A549 (cell line): Measurements from ENCODE around the gene POLR3GL. TPM values are rescaled to one million over a fixed set of nuclear protein-coding genes. Genes with fewer than 3 reads are reported as not detected.

Experiments used
- ATAC-seq, 2 experiments: fragments of 200-7000 bp in 1 of 2; fragments of >200 bp in 1 of 2; cut with Nextera tagmentation in 1 of 2; cut with Tn5 transposase in 1 of 2; 3 replicates each; pipeline versions ENCODE4 v1.8.0 to v1.9.1; 2018 to 2020; ENCODE audit warnings: mild to moderate bottlenecking in 1 of 2, moderate library complexity in 1 of 2
- CTCF ChIA-PET: fragments of 300-600 bp; sonication (Branson Sonifier 250); formaldehyde crosslinking; extraction: SDS; loops from one replicate; lab custom pipeline; 2021; ENCODE audit warnings: antibody characterized with exemption, inconsistent platforms; lab: Yijun Ruan, JAX
- POLR2A ChIA-PET: fragments of 350-600 bp; formaldehyde crosslinking; extraction: SDS; loops from one replicate; lab custom pipeline; 2021; ENCODE audit warnings: antibody characterized with exemption, inconsistent platforms; lab: Yijun Ruan, JAX
- DNase-seq, 2 experiments: peaks; one replicate each; pipeline versions ENCODE4 v3.0.0 to v3.0.0-alpha.2; 2011 to 2016; ENCODE audit warnings: low read depth in 1 of 2, low spot score in 1 of 2
- FAIRE-seq: peaks from 2 replicates; lab custom pipeline; 2011; peaks lifted over from hg19 to GRCh38; lab: Jason Lieb, UNC
- H3K27ac ChIP-seq, 2 experiments: fragments of >200 bp; sonication (Bioruptor Twin); formaldehyde crosslinking; 3 replicates each; pipeline ENCODE4 v1.5.1; 2016 to 2017
- H3K4me1 ChIP-seq: fragments of >200 bp; sonication (Bioruptor Twin); formaldehyde crosslinking; 3 replicates; pipeline ENCODE4 v1.6.1; 2016
- H3K4me2 ChIP-seq: fragments of >200 bp; sonication (Bioruptor Twin); formaldehyde crosslinking; 3 replicates; pipeline ENCODE4 v1.6.1; 2016
- H3K4me3 ChIP-seq: fragments of >200 bp; sonication (Bioruptor Twin); formaldehyde crosslinking; 3 replicates; pipeline ENCODE4 v1.5.1; 2016
- H3K9me3 ChIP-seq: fragments of >200 bp; sonication (Bioruptor Twin); formaldehyde crosslinking; 3 replicates; pipeline ENCODE4 v1.6.1; 2016
- CBX8 ChIP-seq: fragments of 200-600 bp; sonication (generic); IDR thresholded peaks from 2 replicates; pipeline ENCODE4 v1.6.1; 2016
- CEBPB ChIP-seq, 2 experiments: fragments of >200 bp in 1 of 2; sonication (Bioruptor Twin) in 1 of 2; formaldehyde crosslinking in 1 of 2; IDR thresholded peaks; 2 replicates each; pipeline ENCODE4 v1.6.1; 2012 to 2016
- E2F6 ChIP-seq: IDR thresholded peaks from 2 replicates; pipeline ENCODE4 v1.6.1; 2012; ENCODE audit warnings: low read depth, borderline replicate concordance
- EHF ChIP-seq: fragments of 250-450 bp; sonication (Bioruptor Pico); IDR thresholded peaks from 2 replicates; pipeline ENCODE4 v1.5.0; 2020; ENCODE audit warnings: mild to moderate bottlenecking
- HES2 ChIP-seq: fragments of >200 bp; sonication (Bioruptor Twin); formaldehyde crosslinking; IDR thresholded peaks from 2 replicates; pipeline ENCODE4 v1.6.1; 2016
- HMGXB4 ChIP-seq: fragments of 250-450 bp; sonication (Bioruptor Pico); IDR thresholded peaks from 2 replicates; pipeline ENCODE4 v1.5.0; 2021; ENCODE audit warnings: mild to moderate bottlenecking, moderate library complexity, borderline replicate concordance
- HOXB13 ChIP-seq: fragments of 250-450 bp; sonication (Bioruptor Pico); IDR thresholded peaks from 2 replicates; pipeline ENCODE4 v1.5.0; 2020; ENCODE audit warnings: low read depth, mild to moderate bottlenecking, moderate library complexity
- JUNB ChIP-seq: fragments of >200 bp; sonication (Bioruptor Twin); formaldehyde crosslinking; IDR thresholded peaks from 2 replicates; pipeline ENCODE4 v1.6.1; 2016
- KDM1A ChIP-seq: fragments of 200-600 bp; sonication (generic); IDR thresholded peaks from 2 replicates; pipeline ENCODE4 v1.6.1; 2016; ENCODE audit warnings: low read depth, mild to moderate bottlenecking
- KDM5A ChIP-seq: fragments of 200-600 bp; sonication (generic); IDR thresholded peaks from 2 replicates; pipeline ENCODE4 v1.6.1; 2016; ENCODE audit warnings: antibody characterized with exemption, mild to moderate bottlenecking
- MAX ChIP-seq: IDR thresholded peaks from 2 replicates; pipeline ENCODE4 v1.6.1; 2012
- NFE2L2 ChIP-seq: fragments of 150-350 bp; conservative IDR thresholded peaks from 2 replicates; pipeline ENCODE4 v1.6.1; 2014; ENCODE audit warnings: low read length
- NR3C1 ChIP-seq: fragments of >200 bp; sonication (Bioruptor Twin); formaldehyde crosslinking; IDR thresholded peaks from 3 replicates; pipeline ENCODE4 v1.6.1; 2017
- PBX3 ChIP-seq: IDR thresholded peaks from 2 replicates; pipeline ENCODE4 v1.6.1; 2012
- RCOR1 ChIP-seq: fragments of 150-350 bp; IDR thresholded peaks from 2 replicates; pipeline ENCODE4 v1.6.1; 2014; ENCODE audit warnings: antibody characterized with exemption, low read length, low read depth
- REST ChIP-seq: fragments of 200-600 bp; sonication (generic); IDR thresholded peaks from 2 replicates; pipeline ENCODE4 v1.6.1; 2016; ENCODE audit warnings: antibody characterized with exemption, mild to moderate bottlenecking, moderate library complexity
- SMC3 ChIP-seq: fragments of >200 bp; sonication (Bioruptor Twin); formaldehyde crosslinking; IDR thresholded peaks from 3 replicates; pipeline ENCODE4 v1.6.1; 2018; ENCODE audit warnings: inconsistent platforms
- TFCP2L1 ChIP-seq: fragments of 250-450 bp; sonication (Bioruptor Pico); IDR thresholded peaks from 2 replicates; pipeline ENCODE4 v1.5.0; 2021; ENCODE audit warnings: mild to moderate bottlenecking
- TP53 ChIP-seq: fragments of 250-450 bp; sonication (Bioruptor Pico); IDR thresholded peaks from 2 replicates; pipeline ENCODE4 v1.5.0; 2021; ENCODE audit warnings: mild to moderate bottlenecking, moderate library complexity
- ZFP36 ChIP-seq: fragments of 450-650 bp; IDR thresholded peaks from 2 replicates; pipeline ENCODE4 v1.6.1; 2014; ENCODE audit warnings: borderline replicate concordance; ENCODE audit not compliant: partially characterized antibody
- ZNF302 ChIP-seq: fragments of 250-450 bp; sonication (Bioruptor Pico); IDR thresholded peaks from 2 replicates; pipeline ENCODE4 v1.9.0; 2021; ENCODE audit warnings: inconsistent platforms, mild to moderate bottlenecking, moderate library complexity
- WGBS: methylation state at CpG from one replicate; pipeline ENCODE4 v1.1.6; 2017; ENCODE audit errors: missing lambda C conversion rate; 5-methylcytosine and 5-hydroxymethylcytosine counted together
- polyA plus RNA-seq, 4 experiments: library from polyadenylated mRNA; depleted of rRNA in 3 of 4; stranded (reverse); fragments of >200 nt; fragmentation: RNase III in 1 of 4; extraction: RNeasy Plus Mini Kit Qiagen cat#74134 plus additional on column Dnase treatment in 1 of 4; gene quantifications; 2 replicates in 3 of 4; 3 replicates in 1 of 4; pipeline ENCODE4 v1.2.3, GENCODE V29; 2011 to 2017

POLR3GL gene
- polyA plus RNA-seq, 2 of the 4 experiments (the other 2 are of a cell fraction): 12.6 to 15.7 TPM

GRCh38 chr1:145978471-145978853 is 14.0 kb downstream of the POLR3GL start:
- Histone ChIP-seq H3K27ac (peak overlapping the region; percentile 25 to 33; a peak in 3 of 6 replicates), H3K4me2 (no peak overlapping the region), H3K4me3 (no peak overlapping the region), H3K4me1 (peaks cover 10% of the 10 kb centered on the region; the same call in 2 of the 3 replicates), H3K9me3 (no peaks in the 10 kb centered on the region)
- POLR2A ChIA-PET: interaction anchor here (1.6 kb wide), 1 partner anchor 51 kb away, joined by 4 read pairs; the partner anchor contains the start of gene RBM8A
- TF ChIP-seq TFCP2L1 (CRISPR knock-in tag) (no peak), EHF (CRISPR knock-in tag) (no peak), NFE2L2 (no peak), CBX8 (no peak), ZFP36 (no peak), MAX (no peak)
- ATAC-seq (no peak), FAIRE-seq (no peak), DNase-seq (no peak)
- CTCF ChIA-PET: interaction anchor here (1.5 to 24.2 kb wide), 16 partner anchors 13 to 132 kb away, joined by 4 to 566 read pairs (median 13); partner anchors contain the start of genes ANKRD34A, HJV, LIX1L and NUDT17

GRCh38 chr1:145978854-145979745 is 14.6 kb downstream of the POLR3GL start:
- peak in 1 of 2 experiments; percentile 82 for DNase-seq
- Histone ChIP-seq H3K27ac (peak overlapping the region; percentile 25 to 33; a peak in 4 of 6 replicates), H3K4me2 (peak overlapping the region; percentile 32; the same call in 2 of the 3 replicates), H3K9me3 (no peaks in the 10 kb centered on the region), H3K4me3 (no peak overlapping the region), H3K4me1 (peaks cover 10% of the 10 kb centered on the region; the same call in 2 of the 3 replicates)
- TF ChIP-seq E2F6: no peak
- no peak for TF ChIP-seq PBX3
- peak; percentile 58 to 75; a peak in 5 of 6 replicates for ATAC-seq
- CTCF ChIA-PET: interaction anchor here (1.5 to 24.2 kb wide), 11 partner anchors 13 to 133 kb away, joined by 4 to 566 read pairs (median 23); partner anchors contain the start of genes ANKRD34A, HJV, LIX1L and NUDT17
- no peak for FAIRE-seq
- POLR2A ChIA-PET: interaction anchor here (0.6 to 1.6 kb wide), 3 partner anchors 15 to 52 kb away, joined by 3 to 4 read pairs (median 4); partner anchors contain the start of genes LIX1L and RBM8A
- 49% methylated on average over 9 of the region's 9 CpGs for WGBS

GRCh38 chr1:145979746-145980456 is 15.4 kb downstream of the POLR3GL start:
- peaks cover 10% of the 10 kb centered on the region; the same call in 2 of the 3 replicates for H3K4me1 ChIP-seq
- WGBS: 75% methylated on average over 7 of the region's 7 CpGs
- no peaks in the 10 kb centered on the region for H3K9me3 ChIP-seq
- ATAC-seq (no peak), FAIRE-seq (no peak), DNase-seq (no peak)
- H3K4me2 ChIP-seq: 0 out of 3 replicates have a peak overlapping the region, but pooled peaks have one; percentile 4
- H3K27ac ChIP-seq: peak overlapping the region in 1 of 2 experiments; percentile 11; a peak in 2 of 6 replicates
- H3K4me3 ChIP-seq: no peak overlapping the region
- ChIA-PET CTCF (interaction anchor here (0.6 to 24.2 kb wide), 11 partner anchors 12 to 146 kb away, joined by 4 to 566 read pairs (median 23); partner anchors contain the start of genes ANKRD34A, HJV, NUDT17 and PIAS3), POLR2A (interaction anchor here (0.6 to 0.9 kb wide), 2 partner anchors 16 to 22 kb away, joined by 3 to 4 read pairs; partner anchors contain the start of gene LIX1L)
- no peak for TF ChIP-seq HOXB13 (CRISPR knock-in tag)
- TF ChIP-seq SMC3: no peak
- no peak for TF ChIP-seq TP53 (CRISPR knock-in tag)
- TF ChIP-seq CBX8: no peak
- no peak for TF ChIP-seq REST
- TF ChIP-seq HES2: no peak
- no peak for TF ChIP-seq TFCP2L1 (CRISPR knock-in tag)
- no peak for TF ChIP-seq RCOR1
- TF ChIP-seq KDM5A: no peak
- TF ChIP-seq ZFP36: no peak
- TF ChIP-seq JUNB: no peak
- no peak for TF ChIP-seq KDM1A
- TF ChIP-seq ZNF302 (CRISPR knock-in tag): no peak
- no peak for TF ChIP-seq CEBPB (IDR thresholded peaks at IDR 0.05)
- TF ChIP-seq HMGXB4 (CRISPR knock-in tag): no peak
- no peak for TF ChIP-seq NR3C1
